ENCODE results near the gene TMEM168. TPM values are rescaled to one million over a fixed set of nuclear protein-coding genes. Genes with fewer than 3 reads are reported as not detected.
A peak's percentile ranks its signal among the peaks of the same experiment; 100 is the strongest.
"Not testable (repeated sequence)": the region's sequence is repeated elsewhere in the genome, so short reads cannot be mapped to it uniquely, and the experiment has no call there.

TMEM168 gene
- total and polyA plus RNA-seq, 4 donors = 26.2 to 45.6 (median 32.2) TPM

DNA sequence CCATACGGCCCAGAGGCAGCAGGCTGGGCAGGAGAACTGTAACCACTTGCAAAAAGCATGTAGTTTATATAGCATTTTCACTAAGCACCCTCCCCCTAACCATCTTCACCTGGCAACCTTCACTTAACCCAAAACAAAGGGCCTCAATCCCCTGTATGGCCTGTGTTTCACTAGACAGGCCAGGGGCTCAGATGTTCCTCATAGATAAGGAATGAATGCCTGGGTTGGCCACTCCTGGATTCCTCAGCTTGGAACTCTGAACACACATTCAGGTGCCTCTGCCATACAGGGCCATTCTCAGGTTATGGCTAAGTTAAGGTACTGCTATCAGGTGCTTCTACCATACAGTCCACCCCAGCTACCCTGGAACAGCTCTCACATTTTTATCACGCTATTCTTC lies 10.3 kb upstream of the TMEM168 start:
- no peaks in the 10 kb centered on the region for H3K9me3 ChIP-seq (ENCODE audit: control insufficient read depth, insufficient read depth, low read length)
- H3K27ac ChIP-seq (ENCODE audit: low read depth, low read length) = no peak overlapping the region
- H3K27me3 ChIP-seq (ENCODE audit: control insufficient read depth, insufficient read depth, low read length) = no peaks in the 10 kb centered on the region
- WGBS (ENCODE audit: insufficient coverage) = 100% methylated on average over 1 of the region's 2 CpGs
- no peaks in the 10 kb centered on the region for H3K4me1 ChIP-seq (ENCODE audit: control insufficient read depth, insufficient read depth, low read length)
- no peak overlapping the region for H3K4me3 ChIP-seq (ENCODE audit: low read depth, low read length)
- no peaks in the 10 kb centered on the region for H3K36me3 ChIP-seq (ENCODE audit: control insufficient read depth, insufficient read depth, low read length)
- DNase-seq (ENCODE audit: low read depth in 4 of 6, low spot score in 6 of 6) = no peak

DNA sequence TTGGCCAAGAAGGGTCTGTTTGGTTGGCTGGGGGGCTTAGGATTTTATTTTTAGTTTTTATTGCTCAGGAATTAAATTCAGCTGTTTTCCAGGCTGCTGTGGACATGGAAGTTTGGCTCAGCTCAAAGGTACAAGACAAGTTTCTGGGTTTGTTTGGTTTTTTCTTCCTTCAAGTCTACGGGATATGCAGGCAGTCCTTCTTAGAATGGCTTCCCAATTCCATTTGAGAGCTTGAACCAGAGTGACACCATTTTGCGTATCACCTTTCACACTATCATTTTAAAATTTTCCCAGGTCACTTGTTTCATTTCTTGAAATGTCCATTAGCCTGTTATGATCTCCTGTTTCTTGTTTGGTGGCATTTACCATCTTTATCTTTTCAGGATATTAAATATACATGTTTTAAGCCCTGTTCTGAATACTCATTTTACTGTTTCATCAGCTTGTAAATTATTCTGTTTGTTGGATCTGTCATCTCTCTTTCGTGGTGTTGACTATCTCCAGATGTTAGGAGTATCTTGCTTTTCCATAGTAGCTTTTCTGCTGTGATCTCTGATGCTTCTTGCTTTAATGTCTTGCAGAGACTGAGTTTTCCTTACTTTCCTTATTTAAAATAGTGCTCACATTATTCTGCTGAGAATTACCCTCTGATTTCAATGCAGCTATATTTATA lies 9.4 kb upstream of the TMEM168 start:
- no peaks in the 10 kb centered on the region for H3K9me3 ChIP-seq (ENCODE audit: control insufficient read depth, insufficient read depth, low read length)
- no peaks in the 10 kb centered on the region for H3K4me1 ChIP-seq (ENCODE audit: control insufficient read depth, insufficient read depth, low read length)
- H3K36me3 ChIP-seq (ENCODE audit: control insufficient read depth, insufficient read depth, low read length) = no peaks in the 10 kb centered on the region
- no peak overlapping the region for H3K4me3 ChIP-seq (ENCODE audit: low read depth, low read length)
- 86% methylated on average over 1 of the region's 3 CpGs for WGBS (ENCODE audit: insufficient coverage)
- H3K27ac ChIP-seq (ENCODE audit: low read depth, low read length) = no peak overlapping the region
- H3K27me3 ChIP-seq (ENCODE audit: control insufficient read depth, insufficient read depth, low read length) = no peaks in the 10 kb centered on the region
- DNase-seq (ENCODE audit: low read depth in 4 of 6, low spot score in 6 of 6) = no peak

DNA sequence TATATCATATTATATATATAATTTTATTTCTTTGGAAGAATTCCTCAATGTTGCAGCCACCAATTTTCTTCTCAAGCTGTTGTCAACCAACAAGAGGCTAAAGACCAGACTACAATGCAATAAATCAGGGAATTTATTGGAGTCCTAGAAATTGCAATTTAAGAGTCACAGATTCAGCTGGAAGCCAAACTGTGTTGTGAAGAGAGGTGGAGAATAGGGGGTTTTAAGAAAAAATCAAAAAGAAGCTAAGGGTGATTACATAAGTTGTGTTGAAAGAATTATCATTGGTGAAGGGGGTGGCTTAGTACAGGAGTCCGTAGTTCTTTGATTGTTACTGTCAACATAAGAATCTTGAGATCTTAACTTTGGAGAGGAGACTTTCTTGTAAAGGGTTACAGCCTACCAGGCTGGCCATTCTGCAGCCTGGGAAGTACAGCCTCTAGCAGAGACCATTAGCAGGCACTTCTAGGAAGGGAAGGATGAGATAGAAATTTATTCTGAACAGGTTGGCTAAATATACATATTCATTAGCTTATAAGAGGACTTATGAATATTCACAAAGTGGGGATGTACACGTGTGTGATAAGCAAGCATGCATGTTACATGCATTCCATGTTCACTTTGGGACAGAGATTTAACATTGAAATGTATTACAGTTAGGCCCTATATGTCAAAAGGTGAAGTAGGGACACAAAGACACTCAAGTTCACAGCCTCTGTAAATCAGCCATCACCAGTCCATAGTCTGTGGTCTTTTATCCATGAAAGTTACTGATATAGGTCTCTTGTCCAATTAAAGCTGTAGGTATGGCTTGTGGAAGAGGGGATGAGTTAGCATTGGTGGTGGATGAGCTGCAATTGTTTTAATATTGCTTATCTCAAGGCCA lies 8.3 kb upstream of the TMEM168 start:
- H3K27ac ChIP-seq (ENCODE audit: low read depth, low read length) = no peak overlapping the region
- H3K4me3 ChIP-seq (ENCODE audit: low read depth, low read length) = no peak overlapping the region
- H3K9me3 ChIP-seq (ENCODE audit: control insufficient read depth, insufficient read depth, low read length) = no peaks in the 10 kb centered on the region
- H3K27me3 ChIP-seq (ENCODE audit: control insufficient read depth, insufficient read depth, low read length) = no peaks in the 10 kb centered on the region
- 75% methylated on average over 1 of the region's 2 CpGs for WGBS (ENCODE audit: insufficient coverage)
- no peaks in the 10 kb centered on the region for H3K36me3 ChIP-seq (ENCODE audit: control insufficient read depth, insufficient read depth, low read length)
- peak in 3 of 6 donors; percentile 4 to 10 (median 6) for DNase-seq (ENCODE audit: low read depth in 4 of 6, low spot score in 6 of 6)
- H3K4me1 ChIP-seq (ENCODE audit: control insufficient read depth, insufficient read depth, low read length) = no peaks in the 10 kb centered on the region

DNA sequence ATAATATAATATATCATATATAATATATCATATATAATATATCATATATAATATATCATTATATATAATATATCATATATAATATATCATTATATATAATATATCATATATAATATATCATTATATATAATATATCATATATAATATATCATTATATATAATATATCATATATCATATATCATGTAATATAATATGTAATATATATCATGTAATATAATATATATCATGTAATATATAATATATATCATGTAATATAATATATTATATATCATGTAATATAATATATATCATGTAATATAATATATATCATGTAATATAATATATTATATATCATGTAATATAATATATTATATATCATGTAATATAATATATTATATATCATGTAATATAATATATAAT lies 6.4 kb upstream of the TMEM168 start:
- not testable (repeated sequence) for H3K4me1 ChIP-seq (ENCODE audit: control insufficient read depth, insufficient read depth, low read length); H3K9me3 ChIP-seq (ENCODE audit: control insufficient read depth, insufficient read depth, low read length)

DNA sequence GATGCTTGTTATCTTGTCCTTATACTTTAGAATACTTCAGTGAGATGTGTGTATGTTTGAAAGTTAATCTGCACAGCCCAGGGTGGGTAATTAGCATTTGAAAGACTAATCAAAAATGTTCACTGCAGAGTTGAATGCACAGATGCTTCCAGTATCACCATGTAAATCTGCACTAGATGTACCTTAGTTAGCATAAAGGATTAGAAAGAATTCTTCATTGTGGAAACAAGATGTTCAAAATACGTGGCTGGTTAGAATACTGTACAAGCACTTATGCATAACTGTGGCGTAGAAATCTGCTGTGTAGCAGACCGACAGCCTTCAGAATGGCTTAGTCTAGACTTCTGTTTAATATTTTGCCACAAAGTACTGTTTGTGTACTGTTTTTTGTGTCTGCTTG lies 2.2 kb upstream of the TMEM168 start:
- WGBS (ENCODE audit: insufficient coverage) = 87% methylated on average over 3 of the region's 3 CpGs
- no peak for DNase-seq (ENCODE audit: low read depth in 4 of 6, low spot score in 6 of 6)
- H3K27ac ChIP-seq (ENCODE audit: low read depth, low read length) = no peak overlapping the region
- no peaks in the 10 kb centered on the region for H3K9me3 ChIP-seq (ENCODE audit: control insufficient read depth, insufficient read depth, low read length)
- peaks cover 4% of the 10 kb centered on the region for H3K4me1 ChIP-seq (ENCODE audit: control insufficient read depth, insufficient read depth, low read length)
- H3K4me3 ChIP-seq (ENCODE audit: low read depth, low read length) = no peak overlapping the region
- no peaks in the 10 kb centered on the region for H3K36me3 ChIP-seq (ENCODE audit: control insufficient read depth, insufficient read depth, low read length)
- H3K27me3 ChIP-seq (ENCODE audit: control insufficient read depth, insufficient read depth, low read length) = no peaks in the 10 kb centered on the region

More for the DNA sequence above, 6.4 kb upstream of the TMEM168 start:
- not testable (repeated sequence) for H3K36me3 ChIP-seq (ENCODE audit: control insufficient read depth, insufficient read depth, low read length); DNase-seq (ENCODE audit: low read depth in 4 of 6, low spot score in 6 of 6); H3K27me3 ChIP-seq (ENCODE audit: control insufficient read depth, insufficient read depth, low read length); H3K4me3 ChIP-seq (ENCODE audit: low read depth, low read length); H3K27ac ChIP-seq (ENCODE audit: low read depth, low read length)

DNA sequence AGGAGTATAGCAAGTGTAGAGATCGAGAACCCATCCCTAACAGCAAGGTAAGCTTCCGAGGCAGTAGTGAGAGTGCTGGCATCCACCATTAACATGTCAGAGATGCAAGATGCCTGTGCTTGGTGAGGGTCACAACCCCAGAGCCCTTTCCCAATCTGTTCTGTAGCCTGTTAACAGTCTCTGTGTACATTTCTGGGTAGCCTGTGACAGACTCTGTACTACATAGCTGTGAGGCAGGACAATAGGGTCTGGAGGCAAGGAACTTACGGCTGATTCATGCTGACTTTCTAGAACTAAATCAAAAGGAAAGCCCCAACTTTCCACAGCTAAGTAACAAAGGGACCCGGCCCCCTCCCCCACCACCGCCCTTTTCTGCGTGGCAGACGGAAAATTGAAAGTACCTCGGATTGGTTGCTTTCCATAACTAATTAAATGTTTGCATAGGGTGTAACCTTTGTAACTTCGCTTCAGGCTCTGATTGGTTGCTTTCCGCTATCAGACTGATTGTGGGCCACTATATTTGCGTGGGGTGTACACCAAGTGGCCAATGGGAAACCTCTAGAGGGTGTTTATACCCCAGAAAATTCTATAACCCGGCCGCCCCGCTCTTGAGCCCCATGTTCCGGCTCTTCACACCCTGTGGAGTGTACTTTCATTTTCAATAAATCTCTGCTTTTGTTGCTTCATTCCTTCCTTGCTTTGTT lies 1.4 kb upstream of the TMEM168 start:
- Histone ChIP-seq H3K4me3 (ENCODE audit: low read depth, low read length) (no peak overlapping the region), H3K27me3 (ENCODE audit: control insufficient read depth, insufficient read depth, low read length) (no peaks in the 10 kb centered on the region), H3K4me1 (ENCODE audit: control insufficient read depth, insufficient read depth, low read length) (peaks cover 4% of the 10 kb centered on the region), H3K9me3 (ENCODE audit: control insufficient read depth, insufficient read depth, low read length) (no peaks in the 10 kb centered on the region), H3K27ac (ENCODE audit: low read depth, low read length) (no peak overlapping the region), H3K36me3 (ENCODE audit: control insufficient read depth, insufficient read depth, low read length) (no peaks in the 10 kb centered on the region)
- no peak for DNase-seq (ENCODE audit: low read depth in 4 of 6, low spot score in 6 of 6)
- whole genome bisulfite sequencing (ENCODE audit: insufficient coverage) = 92% methylated on average over 6 of the region's 15 CpGs

DNA sequence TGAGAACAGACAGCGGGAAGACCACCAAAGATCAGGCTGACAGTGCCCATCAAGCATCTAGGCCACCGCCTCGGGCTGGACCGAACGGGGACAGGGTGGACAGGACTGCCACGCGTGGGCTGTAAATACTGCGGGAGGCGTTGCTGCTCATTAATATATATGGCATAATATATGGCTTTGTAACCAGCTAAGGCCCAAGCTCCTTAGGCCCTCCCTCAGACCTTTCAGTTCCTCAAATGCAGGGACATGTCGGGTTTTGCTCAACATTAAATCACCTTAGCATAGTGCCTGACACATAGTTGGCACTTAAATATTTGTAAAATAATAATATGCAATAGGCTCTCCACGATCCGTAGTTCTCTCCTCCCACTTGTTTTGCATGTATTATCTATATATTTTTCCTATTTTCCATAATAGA lies 402 bp upstream of the TMEM168 start:
- 6% methylated on average over 5 of the region's 12 CpGs for WGBS (ENCODE audit: insufficient coverage)

DNA sequence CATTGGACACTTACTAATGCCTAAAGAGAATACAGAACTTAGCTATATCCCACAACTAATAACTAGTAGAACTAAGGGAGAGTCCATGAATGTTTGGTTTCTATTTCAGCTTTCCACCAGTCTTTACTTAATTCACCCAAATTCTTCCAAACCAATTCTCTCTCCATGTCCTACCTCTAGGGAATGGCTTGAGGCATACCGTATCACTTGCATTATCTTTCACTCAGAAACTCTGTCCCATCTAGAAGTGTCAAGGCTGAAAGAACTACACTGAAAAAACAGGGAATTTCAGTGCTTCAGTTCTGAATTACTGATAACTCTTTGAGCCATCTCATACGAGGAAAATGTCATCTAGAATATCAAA lies 758 bp downstream of the TMEM168 start:
- Histone ChIP-seq H3K9me3 (ENCODE audit: control insufficient read depth, insufficient read depth, low read length) (no peaks in the 10 kb centered on the region), H3K27ac (ENCODE audit: low read depth, low read length) (peak overlapping the region; percentile 92), H3K4me3 (ENCODE audit: low read depth, low read length) (peak overlapping the region; percentile 83), H3K36me3 (ENCODE audit: control insufficient read depth, insufficient read depth, low read length) (no peaks in the 10 kb centered on the region), H3K4me1 (ENCODE audit: control insufficient read depth, insufficient read depth, low read length) (peaks cover 4% of the 10 kb centered on the region), H3K27me3 (ENCODE audit: control insufficient read depth, insufficient read depth, low read length) (no peaks in the 10 kb centered on the region)
- 0% methylated on average over 2 of the region's 2 CpGs for WGBS (ENCODE audit: insufficient coverage)
- DNase-seq (ENCODE audit: low read depth in 4 of 6, low spot score in 6 of 6) = peak in 1 of 6 donors; percentile 19

More for the DNA sequence above, 402 bp upstream of the TMEM168 start:
- peak overlapping the region; percentile 83 for H3K4me3 ChIP-seq (ENCODE audit: low read depth, low read length)
- no peaks in the 10 kb centered on the region for H3K9me3 ChIP-seq (ENCODE audit: control insufficient read depth, insufficient read depth, low read length)
- H3K4me1 ChIP-seq (ENCODE audit: control insufficient read depth, insufficient read depth, low read length) = peaks cover 4% of the 10 kb centered on the region
- no peaks in the 10 kb centered on the region for H3K36me3 ChIP-seq (ENCODE audit: control insufficient read depth, insufficient read depth, low read length)
- no peak for DNase-seq (ENCODE audit: low read depth in 4 of 6, low spot score in 6 of 6)
- H3K27ac ChIP-seq (ENCODE audit: low read depth, low read length) = peak overlapping the region; percentile 92
- H3K27me3 ChIP-seq (ENCODE audit: control insufficient read depth, insufficient read depth, low read length) = no peaks in the 10 kb centered on the region

DNA sequence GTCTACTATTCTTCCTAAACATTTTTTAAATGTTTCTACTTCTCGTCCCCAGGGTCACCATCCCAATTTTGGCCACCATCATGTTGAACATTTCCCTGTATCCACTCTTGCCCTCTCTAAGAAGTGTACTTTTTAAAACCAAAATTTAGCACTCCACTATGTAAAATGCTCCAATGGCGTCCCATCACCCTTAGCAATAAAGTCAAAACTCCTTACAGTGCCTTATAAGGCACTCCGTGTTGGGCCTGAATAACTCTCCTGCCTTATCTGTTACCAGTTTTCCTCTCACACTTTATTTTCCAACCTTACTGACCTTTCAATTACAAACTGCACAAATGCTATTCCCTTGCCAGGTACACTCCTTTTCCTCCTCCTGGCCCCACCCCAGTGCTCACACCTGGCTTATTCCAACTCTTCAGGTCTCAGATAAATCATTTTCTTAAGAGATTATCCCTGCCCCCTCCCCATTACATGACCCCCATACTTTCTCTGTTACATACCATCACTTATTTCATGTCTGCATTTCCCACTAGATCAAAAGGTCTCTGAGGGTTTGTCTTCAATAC lies 1.3 kb downstream of the TMEM168 start:
- no peak for DNase-seq (ENCODE audit: low read depth in 4 of 6, low spot score in 6 of 6)
- Histone ChIP-seq H3K9me3 (ENCODE audit: control insufficient read depth, insufficient read depth, low read length) (no peaks in the 10 kb centered on the region), H3K36me3 (ENCODE audit: control insufficient read depth, insufficient read depth, low read length) (no peaks in the 10 kb centered on the region), H3K4me3 (ENCODE audit: low read depth, low read length) (peak overlapping the region; percentile 83), H3K27me3 (ENCODE audit: control insufficient read depth, insufficient read depth, low read length) (no peaks in the 10 kb centered on the region), H3K27ac (ENCODE audit: low read depth, low read length) (peak overlapping the region; percentile 92), H3K4me1 (ENCODE audit: control insufficient read depth, insufficient read depth, low read length) (peaks cover 4% of the 10 kb centered on the region)
- 97% methylated on average over 3 of the region's 3 CpGs for WGBS (ENCODE audit: insufficient coverage)
